GM19193 (cell line): ENCODE results near the gene ENO4.

Experiments
- POLR2A ChIP-seq: IDR thresholded peaks from 4 replicates; pipeline ENCODE4 v1.6.1; 2011; ENCODE audit not compliant: insufficient read depth, insufficient read length; ENCODE audit errors: extremely low read depth

ENO4 gene

DNA sequence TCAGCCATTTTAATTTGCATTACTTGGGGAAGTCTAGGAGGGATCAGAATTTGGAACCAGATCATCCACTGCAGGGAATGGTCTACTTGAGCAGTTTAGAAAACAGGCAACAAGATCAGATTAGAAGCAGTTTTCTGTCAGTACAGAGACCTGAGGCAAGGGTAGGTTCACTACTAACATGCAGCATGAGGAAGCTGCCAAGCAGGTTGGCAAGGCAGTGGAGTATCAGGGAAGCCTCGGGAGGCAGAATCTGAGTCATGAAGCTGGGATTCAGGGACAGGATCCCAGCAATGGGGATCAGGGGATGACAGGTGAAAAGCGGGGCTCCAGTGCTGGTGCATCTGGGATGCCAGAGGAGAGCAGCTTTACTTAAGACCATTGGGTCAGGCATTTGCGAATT is 28.1 kb downstream of the ENO4 start:
- TF ChIP-seq POLR2A: no peak

DNA sequence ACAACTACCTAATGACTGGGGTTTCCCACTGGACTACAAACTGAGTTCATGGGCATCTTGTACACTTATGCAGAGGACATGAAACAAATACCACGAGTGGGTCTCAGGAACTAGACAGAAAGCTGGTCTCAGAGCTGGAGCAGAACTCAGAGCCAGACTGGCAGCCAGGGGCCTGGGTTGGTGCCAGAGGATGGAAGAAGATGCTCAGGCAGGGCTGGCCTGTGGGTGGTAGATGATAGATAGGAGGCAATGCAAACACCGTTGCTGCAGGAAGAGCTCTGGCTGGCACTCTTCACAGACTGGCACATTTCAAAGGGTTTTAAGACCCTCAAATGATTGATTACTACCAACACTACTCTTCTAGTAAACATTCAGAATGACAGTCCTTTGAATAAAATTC is 28.8 kb downstream of the ENO4 start:
- no peak for TF ChIP-seq POLR2A

DNA sequence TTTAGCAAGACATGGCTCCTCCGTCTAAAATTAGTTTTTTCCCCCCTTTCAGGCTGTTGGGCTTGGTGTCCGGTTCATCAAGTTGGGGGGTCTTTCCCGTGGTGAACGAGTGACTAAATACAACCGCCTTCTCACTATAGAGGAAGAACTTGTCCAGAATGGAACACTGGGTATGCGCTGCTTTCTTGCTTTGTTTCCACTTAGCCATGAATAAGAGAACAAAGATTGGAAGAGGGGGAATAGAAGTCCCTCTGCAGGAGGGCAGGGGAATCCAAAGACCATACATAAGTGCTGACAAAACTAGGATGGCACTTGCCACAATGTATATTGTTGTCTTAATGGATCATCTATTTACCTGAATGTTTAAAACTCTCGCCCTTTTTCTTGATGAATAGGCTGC is 30.5 kb downstream of the ENO4 start:
- TF ChIP-seq POLR2A: no peak

DNA sequence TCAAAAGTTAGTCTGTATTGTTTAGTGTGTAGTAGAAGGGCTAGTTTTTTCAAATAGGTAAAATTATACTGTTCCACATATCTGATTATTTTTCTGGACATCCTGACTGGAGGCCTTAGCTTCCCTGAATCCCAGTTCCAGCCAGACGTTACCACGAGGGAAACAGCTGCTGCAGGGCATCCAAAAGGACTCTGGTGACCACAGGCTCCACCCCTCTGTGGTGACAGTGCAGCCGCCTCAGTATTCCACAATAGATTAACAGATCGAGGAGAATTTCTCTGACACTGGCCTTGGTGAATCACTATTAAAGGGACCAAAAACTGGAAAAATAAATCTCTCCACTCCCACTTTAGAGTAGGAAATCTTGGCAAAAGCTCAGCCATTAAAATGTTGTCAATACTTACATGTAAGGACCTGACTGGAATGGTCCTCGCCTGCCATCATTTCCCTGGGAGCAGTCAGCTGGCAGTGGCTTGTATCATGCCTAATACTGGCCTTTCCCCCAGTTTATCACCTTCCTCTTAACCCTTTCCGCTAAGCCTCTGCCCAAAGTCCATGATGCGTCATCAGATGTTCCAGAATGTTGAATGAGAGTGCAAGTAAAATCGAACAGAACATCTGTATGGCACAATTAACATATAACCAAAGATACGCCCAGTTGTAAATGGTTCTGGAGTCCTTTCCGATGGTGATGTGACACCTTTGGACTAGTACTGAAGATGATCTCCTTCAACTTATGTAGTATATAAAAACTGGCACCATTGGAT is 31.6 kb downstream of the ENO4 start:
- TF ChIP-seq POLR2A: no peak

- TF ChIP-seq POLR2A: no peak
These were observed 33.3 kb downstream of the ENO4 start for GRCh38 chr10:116882639-116883038.

DNA sequence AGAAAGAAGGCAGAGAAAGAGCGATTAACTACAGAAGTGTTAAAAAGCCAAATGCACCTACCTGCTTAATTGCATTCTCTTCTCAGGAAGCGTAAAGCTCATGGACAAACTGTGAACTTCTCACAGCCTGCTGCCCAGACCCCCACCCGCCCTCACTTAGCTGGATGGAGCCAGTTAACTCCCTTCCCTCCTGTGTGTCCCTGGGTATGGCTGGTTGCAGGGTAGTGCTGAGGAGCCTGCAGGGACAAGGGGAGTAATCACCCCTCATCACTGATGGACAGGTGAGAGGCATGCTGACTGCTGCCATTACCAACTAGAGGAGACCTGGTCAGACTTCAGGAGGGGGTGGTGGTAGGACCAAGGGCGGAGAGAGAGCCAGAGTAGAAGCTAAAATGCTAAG is 37.5 kb downstream of the ENO4 start:
- TF ChIP-seq POLR2A: no peak

DNA sequence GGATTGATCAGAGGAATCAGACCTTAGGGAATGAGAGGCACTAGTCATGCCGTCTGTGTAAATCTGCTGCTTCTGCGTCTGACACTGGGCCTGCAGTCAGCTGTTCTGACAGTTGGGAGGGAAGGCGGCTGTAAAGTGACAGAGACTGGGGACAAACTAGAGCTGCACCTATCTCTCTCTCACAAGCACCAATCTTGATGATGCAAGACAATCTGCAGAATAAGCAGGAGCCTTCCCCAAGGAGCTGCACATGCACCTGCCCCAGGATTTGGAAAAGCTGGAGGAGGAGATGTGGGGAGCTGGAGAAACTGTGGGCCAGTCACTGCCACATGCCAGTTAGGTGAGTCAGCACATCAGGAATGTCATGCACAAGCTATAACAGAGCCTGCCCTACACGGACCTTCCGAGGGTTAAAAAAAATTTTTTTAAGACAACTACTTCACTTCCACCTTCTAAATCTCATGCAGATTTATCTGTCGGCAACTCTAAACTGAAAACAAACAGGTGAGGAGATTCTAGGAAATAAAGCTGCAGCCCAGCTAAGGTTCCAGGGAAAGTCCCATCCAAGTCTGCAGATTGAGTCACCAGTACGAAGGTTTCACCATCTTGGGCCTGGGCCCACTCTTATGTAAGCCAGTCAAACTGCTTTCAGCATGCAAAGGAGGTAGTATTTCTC is 39.2 kb downstream of the ENO4 start:
- no peak for TF ChIP-seq POLR2A

DNA sequence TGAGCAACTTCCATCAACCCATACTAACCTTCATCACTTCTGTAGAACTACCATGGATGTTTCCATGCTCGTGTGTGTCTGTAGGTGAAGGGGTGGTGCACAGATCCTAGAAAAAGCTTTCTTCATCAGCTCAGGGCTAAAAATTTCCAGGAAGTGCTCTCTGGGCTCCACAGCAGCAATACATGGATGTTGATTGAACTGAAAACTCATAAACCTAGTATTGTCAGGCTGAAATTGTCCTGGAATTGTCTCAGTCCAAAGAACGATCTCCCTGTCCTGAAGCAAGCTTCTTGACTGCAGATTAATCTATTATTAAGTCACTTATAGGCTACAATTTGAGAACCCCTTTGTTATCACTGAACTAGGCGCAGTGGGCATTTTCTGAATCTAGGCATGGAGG is 39.8 kb downstream of the ENO4 start:
- no peak for TF ChIP-seq POLR2A

DNA sequence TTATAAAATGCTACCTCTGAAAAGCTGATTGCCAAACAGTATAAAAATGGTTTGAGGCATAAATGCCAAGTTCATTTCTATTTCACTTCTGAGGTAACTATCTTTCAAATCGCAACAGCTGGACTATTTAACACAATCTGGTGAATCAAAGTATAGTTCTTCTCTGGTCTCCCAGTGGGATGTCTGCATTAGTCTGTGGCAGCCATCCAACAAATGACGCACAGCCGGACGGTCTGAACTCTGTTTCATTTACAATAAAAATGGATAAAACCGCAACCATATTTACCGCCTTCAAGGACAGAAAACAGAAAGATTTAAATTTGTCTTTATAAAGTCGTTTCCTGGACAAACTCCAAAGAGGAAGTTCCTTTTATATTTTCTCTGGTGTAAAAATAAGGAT is 41.9 kb downstream of the ENO4 start:
- TF ChIP-seq POLR2A: no peak

GRCh38 chr10:116892907-116893685 is 43.8 kb downstream of the ENO4 start:
- TF ChIP-seq POLR2A: no peak

DNA sequence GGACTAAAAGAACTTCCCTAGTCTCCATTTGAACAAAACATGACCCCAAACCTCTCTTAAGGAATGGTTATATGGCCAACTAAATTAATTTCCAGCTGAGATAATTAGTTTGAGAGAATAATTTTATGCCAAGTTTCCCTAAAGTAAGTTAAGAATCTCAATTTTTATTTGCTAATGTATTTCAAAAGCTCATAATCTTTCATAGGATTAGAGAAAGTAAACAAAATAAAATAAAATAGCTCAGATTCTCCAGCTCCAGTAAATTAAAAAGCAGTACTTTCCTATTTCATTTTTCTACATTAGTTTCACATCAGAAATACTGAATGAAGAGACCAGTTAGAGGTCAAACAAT is 44.4 kb downstream of the ENO4 start:
- no peak for TF ChIP-seq POLR2A

DNA sequence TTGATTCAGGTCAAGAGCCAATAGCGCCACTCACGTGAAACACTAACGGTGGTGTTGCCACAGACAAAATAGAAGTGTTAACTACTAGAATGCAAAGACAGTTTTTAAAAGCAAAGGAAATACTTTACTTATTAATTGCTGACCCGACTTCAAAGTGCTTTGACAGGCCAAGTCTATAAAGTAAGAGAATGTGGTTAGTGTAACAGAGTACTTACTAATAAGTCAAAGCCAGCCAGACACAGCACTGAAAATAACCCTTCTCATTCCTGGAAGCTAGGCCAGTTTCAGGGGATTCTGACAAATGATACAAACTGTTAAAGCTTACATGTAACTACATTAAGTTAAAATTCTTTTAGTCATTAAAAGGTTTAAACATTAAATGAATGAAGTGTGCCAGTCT is 50.3 kb downstream of the ENO4 start:
- TF ChIP-seq POLR2A: no peak

GRCh38 chr10:116905845-116906210 is 56.5 kb downstream of the ENO4 start:
- no peak for TF ChIP-seq POLR2A

DNA sequence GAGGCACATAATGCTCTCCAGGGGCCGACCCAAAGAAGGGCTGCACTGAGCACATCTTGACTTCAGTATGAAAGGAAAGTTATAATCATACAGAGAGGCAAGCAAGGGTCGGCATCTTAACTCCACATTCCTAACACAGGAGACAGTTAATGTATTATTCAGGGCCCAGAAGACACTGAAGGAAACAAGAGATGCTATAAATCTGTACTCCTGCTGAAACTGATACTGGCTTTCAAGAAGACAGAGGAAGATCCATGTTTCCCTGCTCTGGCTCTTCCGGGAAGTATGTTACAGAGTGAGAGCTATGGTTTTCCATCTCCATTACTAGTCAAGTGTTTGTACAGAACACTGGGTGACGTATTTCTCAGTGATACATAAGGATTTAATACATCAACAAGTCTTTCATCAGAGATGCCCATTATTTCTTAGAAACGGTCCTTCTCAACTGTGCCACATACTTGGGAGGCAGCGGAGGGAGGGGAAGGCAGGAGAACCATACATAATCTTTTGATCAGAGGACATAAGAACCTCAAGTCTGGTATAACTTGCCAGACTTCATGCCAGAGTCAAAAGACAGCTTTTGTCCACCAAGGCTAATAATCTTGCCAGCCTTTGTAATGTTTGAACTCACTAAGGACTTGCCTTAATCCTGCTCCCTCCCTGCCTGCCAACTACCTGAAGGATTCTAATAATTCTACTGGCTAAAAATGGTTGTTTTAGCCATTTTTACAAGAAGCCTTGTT is 58.1 kb downstream of the ENO4 start:
- TF ChIP-seq POLR2A: no peak

DNA sequence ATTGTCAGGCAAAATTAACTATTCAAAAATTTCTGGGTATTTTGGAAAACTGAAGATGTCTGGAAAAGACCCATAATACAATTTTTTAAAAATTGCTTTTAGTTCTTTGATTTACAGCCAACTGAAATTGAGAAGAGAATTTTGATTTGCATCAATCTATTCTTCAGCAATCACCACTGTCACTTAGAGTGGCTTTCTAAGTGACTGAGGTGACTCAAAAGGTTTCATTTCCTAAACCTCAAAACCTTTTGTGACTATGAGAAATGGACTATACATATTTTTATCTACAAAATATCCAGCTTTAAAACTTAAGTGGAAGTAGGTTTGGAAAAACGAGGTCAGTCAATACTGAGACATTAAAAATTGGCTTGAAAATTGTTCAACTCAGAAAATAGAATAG is 60.0 kb downstream of the ENO4 start:
- TF ChIP-seq POLR2A: no peak
